ENCODE data around the gene FZR1. TPM values are rescaled to one million over a fixed set of nuclear protein-coding genes. Genes with fewer than 3 reads are reported as not detected.
A peak's percentile ranks its signal among the peaks of the same experiment; 100 is the strongest.

The FZR1 gene
- total and polyA plus RNA-seq, 2 experiments from 2014 or later: 16.1 to 39.2 TPM

- peaks cover 4% of the 10 kb centered on the region; the same call in 1 of the 2 replicates for H3K27me3 ChIP-seq (ENCODE audit: insufficient read depth)
These were observed 69.2 kb downstream of the FZR1 start for GRCh38 chr19:3575260-3575741.

GRCh38 chr19:3575949-3576673, 70.0 kb downstream of the FZR1 start:
- Histone ChIP-seq H3K4me3 (peak overlapping the region; percentile 71), H3K9me2 (ENCODE audit: insufficient read depth) (no peaks in the 10 kb centered on the region), H3K79me2 (replicated peaks; ENCODE audit: insufficient read depth) (no peaks in the 10 kb centered on the region), H3K4me2 (peak overlapping the region; percentile 86), H3K27me3 (ENCODE audit: insufficient read depth) (peaks cover 6% of the 10 kb centered on the region; the same call in 1 of the 2 replicates), H4K20me1 (replicated peaks; ENCODE audit: insufficient read depth) (peaks cover 6% of the 10 kb centered on the region), H3F3A (replicated peaks; ENCODE audit: low read depth) (peaks cover 11% of the 10 kb centered on the region), H3K27ac (ENCODE audit: low read depth) (peak overlapping the region; percentile 83; the same call in 1 of the 2 replicates), H3K4me1 (ENCODE audit: insufficient read depth) (peaks cover 19% of the 10 kb centered on the region), H3K36me3 (ENCODE audit: insufficient read depth) (no peaks in the 10 kb centered on the region), H2AFZ (peak overlapping the region; percentile 69; the same call in 1 of the 2 replicates)
- DNase-seq (ENCODE audit: low spot score) (no peak), ATAC-seq (no peak)
- peaks cover 12% of the 10 kb centered on the region for H3K36me3 Mint-ChIP-seq (ENCODE audit: low read depth)
- no peaks in the 10 kb centered on the region for H3K9me3 Mint-ChIP-seq
- H3K4me3 Mint-ChIP-seq: peak overlapping the region; percentile 78
- H3K27ac Mint-ChIP-seq: peak overlapping the region; percentile 36; the same call in 1 of the 2 replicates
- H3K4me1 Mint-ChIP-seq: peaks cover 16% of the 10 kb centered on the region
- peaks cover 40% of the 10 kb centered on the region for H3K27me3 Mint-ChIP-seq (ENCODE audit: insufficient read depth, low read depth, poor library complexity)
- TF ChIP-seq STAT1 (IDR thresholded peaks at IDR 0.05; ENCODE audit: unreplicated experiment): no peak
- TF ChIP-seq REST (IDR thresholded peaks at IDR 0.05; ENCODE audit: unreplicated experiment): no peak
- TF ChIP-seq ZNF462 (CRISPR knock-in tag; IDR thresholded peaks at IDR 0.05): no peak

More at GRCh38 chr19:3575260-3575741, 69.2 kb downstream of the FZR1 start:
- Histone ChIP-seq H3K4me2 (no peak overlapping the region), H3K27ac (ENCODE audit: low read depth) (no peak overlapping the region), H2AFZ (no peak overlapping the region), H3K79me2 (replicated peaks; ENCODE audit: insufficient read depth) (no peaks in the 10 kb centered on the region), H3K36me3 (ENCODE audit: insufficient read depth) (no peaks in the 10 kb centered on the region), H4K20me1 (replicated peaks; ENCODE audit: insufficient read depth) (peaks cover 6% of the 10 kb centered on the region), H3K4me3 (no peak overlapping the region), H3K4me1 (ENCODE audit: insufficient read depth) (peaks cover 19% of the 10 kb centered on the region), H3F3A (replicated peaks; ENCODE audit: low read depth) (peaks cover 11% of the 10 kb centered on the region), H3K9me2 (ENCODE audit: insufficient read depth) (no peaks in the 10 kb centered on the region)
- ATAC-seq (no peak), DNase-seq (ENCODE audit: low spot score) (peak; percentile 80)
- Mint-ChIP-seq H3K36me3 (ENCODE audit: low read depth) (peaks cover 12% of the 10 kb centered on the region), H3K9me3 (no peaks in the 10 kb centered on the region), H3K4me3 (peak overlapping the region; percentile 55), H3K27ac (no peak overlapping the region), H3K27me3 (ENCODE audit: insufficient read depth, low read depth, poor library complexity) (peaks cover 37% of the 10 kb centered on the region), H3K4me1 (peaks cover 16% of the 10 kb centered on the region)
- no peak for TF ChIP-seq POLR2AphosphoS5 (IDR thresholded peaks at IDR 0.05; ENCODE audit: low read depth)
- no peak for TF ChIP-seq JUNB (IDR thresholded peaks at IDR 0.05; ENCODE audit: unreplicated experiment)
- no peak for TF ChIP-seq NANOG (IDR thresholded peaks at IDR 0.05; ENCODE audit: borderline replicate concordance)
- peak; percentile 62 to 85 for TF ChIP-seq CTCF (conservative IDR thresholded peaks at IDR 0.05; ENCODE audit: low read depth in 2 of 2)
